Measurements from ENCODE around the gene SUSD4. TPM values are rescaled to one million over a fixed set of nuclear protein-coding genes. Genes with fewer than 3 reads are reported as not detected.

The SUSD4 gene
- total RNA-seq, 3 donors from 2014 or later: 0.43 to 0.79 (median 0.77) TPM

DNA sequence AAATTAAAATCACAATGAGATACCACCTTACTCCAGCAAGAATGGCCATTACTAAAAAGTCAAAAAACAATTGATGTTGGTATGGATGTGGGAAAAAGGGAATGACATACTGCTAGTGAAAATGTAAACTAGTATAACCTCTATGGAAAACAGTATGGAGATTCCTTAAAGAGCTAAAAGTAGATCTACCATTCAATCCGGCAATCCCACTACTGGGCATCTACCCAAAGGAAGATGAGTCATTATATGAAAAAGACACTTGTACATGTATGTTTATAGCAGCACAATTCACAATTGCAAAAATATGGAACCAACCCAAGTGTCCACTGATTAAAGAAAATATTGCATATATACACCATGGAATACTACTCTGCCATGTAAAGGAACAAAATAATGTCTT, 37.2 kb downstream of the SUSD4 start:
- Histone ChIP-seq H3K36me3 (ENCODE audit: low read depth) (no peaks in the 10 kb centered on the region), H3K4me3 (no peak overlapping the region), H3K4me1 (ENCODE audit: low read depth) (no peaks in the 10 kb centered on the region), H3K9me3 (no peaks in the 10 kb centered on the region)
- intact Hi-C loops (cut with DNase I, micrococcal nuclease): no loop called here
- TF ChIP-seq, protein P1, sequence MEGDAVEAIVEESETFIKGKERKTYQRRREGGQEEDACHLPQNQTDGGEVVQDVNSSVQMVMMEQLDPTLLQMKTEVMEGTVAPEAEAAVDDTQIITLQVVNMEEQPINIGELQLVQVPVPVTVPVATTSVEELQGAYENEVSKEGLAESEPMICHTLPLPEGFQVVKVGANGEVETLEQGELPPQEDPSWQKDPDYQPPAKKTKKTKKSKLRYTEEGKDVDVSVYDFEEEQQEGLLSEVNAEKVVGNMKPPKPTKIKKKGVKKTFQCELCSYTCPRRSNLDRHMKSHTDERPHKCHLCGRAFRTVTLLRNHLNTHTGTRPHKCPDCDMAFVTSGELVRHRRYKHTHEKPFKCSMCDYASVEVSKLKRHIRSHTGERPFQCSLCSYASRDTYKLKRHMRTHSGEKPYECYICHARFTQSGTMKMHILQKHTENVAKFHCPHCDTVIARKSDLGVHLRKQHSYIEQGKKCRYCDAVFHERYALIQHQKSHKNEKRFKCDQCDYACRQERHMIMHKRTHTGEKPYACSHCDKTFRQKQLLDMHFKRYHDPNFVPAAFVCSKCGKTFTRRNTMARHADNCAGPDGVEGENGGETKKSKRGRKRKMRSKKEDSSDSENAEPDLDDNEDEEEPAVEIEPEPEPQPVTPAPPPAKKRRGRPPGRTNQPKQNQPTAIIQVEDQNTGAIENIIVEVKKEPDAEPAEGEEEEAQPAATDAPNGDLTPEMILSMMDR (IDR thresholded peaks at IDR 0.05): no peak
- ATAC-seq (no peak), DNase-seq (no peak)

DNA sequence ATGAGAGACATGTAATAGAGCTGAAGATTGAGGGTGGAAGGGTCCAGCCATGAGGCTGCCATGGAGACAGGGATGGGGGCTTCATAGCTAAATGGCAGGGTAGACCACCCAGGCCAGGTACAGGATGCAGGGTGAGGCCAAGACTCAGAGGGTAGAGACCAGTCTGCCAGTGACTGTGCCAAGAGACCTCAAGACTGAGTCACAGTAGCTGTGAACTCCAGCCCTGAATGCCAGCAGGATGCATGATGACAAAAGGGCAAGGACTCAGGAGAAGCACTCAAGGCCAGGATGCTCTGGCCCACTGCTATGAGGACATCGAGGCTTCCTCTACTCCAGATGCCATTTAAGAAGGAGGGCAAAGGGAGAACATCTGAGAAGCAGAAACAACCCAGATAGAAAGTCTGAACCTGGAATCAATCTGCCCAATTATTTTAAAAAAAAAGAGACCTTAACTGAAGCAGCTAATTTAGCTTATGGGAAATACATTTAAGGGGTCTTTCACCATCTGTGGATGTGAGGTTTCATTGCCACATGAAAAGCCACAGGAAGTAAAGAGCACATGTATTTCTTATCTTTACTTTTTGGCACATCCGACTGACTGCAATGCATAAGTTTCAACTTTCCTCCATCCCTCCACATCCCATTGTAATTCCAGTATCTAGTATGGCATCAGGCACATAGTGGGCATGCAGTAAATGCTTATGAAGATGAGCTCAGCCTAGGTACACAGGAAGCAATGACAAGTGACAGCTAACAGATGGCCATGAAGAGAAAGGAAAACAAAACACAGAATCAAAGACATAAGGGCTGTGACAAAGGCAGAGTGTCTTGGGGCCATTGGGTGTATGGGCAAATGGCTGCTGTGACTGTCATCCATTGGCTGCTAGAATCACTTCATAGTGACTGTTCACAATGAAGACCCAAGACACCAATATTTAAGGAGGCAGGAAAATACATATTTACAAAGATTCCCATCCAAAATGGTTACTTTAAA, 40.2 kb downstream of the SUSD4 start:
- ATAC-seq (no peak), DNase-seq (no peak)
- Histone ChIP-seq H3K4me3 (no peak overlapping the region), H3K9me3 (no peaks in the 10 kb centered on the region), H3K4me1 (ENCODE audit: low read depth) (no peaks in the 10 kb centered on the region), H3K36me3 (ENCODE audit: low read depth) (no peaks in the 10 kb centered on the region)
- intact Hi-C loops (cut with DNase I, micrococcal nuclease): no loop called here
- TF ChIP-seq, protein P1 (IDR thresholded peaks at IDR 0.05): no peak

DNA sequence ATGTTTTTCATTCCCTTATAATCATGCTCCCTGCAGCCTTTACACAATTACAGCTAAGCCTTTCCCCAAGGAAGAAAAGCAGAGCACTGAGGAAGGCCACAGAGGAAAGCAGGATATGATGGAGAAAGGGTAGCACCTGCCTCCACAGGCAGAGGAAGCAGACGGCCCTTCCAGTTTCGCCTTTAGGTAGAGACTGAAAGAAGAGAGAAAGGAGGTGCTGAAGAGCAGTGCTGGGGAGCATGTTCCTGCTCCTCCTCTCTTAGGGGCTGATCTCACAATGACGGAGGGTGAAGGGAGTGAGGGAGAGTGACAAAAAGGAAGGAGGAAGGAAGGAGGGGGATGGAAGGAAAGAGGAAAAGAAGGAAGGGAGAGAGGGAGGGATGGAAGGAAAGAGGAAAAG, 41.1 kb downstream of the SUSD4 start:
- ATAC-seq (no peak), DNase-seq (no peak)
- Histone ChIP-seq H3K4me3 (no peak overlapping the region), H3K36me3 (ENCODE audit: low read depth) (no peaks in the 10 kb centered on the region), H3K9me3 (no peaks in the 10 kb centered on the region), H3K4me1 (ENCODE audit: low read depth) (no peaks in the 10 kb centered on the region)
- intact Hi-C loops (cut with DNase I, micrococcal nuclease): no loop called here
- TF ChIP-seq, protein P1 (IDR thresholded peaks at IDR 0.05): no peak

DNA sequence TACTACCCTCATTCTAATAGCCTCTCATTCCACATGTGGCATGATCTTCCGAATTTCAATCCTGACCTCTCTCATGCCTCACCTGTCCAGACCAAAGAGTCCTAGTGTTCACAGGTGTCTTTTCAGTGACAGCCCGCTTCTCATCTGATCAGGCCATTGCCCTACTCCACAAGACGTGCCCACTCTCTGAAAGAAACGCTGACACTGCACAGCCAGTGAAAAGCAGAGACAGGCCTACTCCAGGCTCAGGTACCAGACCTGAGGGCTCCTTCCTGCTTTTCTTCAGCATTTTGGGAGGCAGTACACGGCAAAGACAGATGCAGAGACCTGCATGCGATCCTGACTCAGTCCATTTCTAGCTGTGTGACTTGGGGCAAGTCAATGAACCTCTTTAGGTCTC, 43.0 kb downstream of the SUSD4 start:
- Histone ChIP-seq H3K4me1 (ENCODE audit: low read depth) (no peaks in the 10 kb centered on the region), H3K4me3 (no peak overlapping the region), H3K9me3 (no peaks in the 10 kb centered on the region), H3K36me3 (ENCODE audit: low read depth) (no peaks in the 10 kb centered on the region)
- DNase-seq (no peak), ATAC-seq (no peak)
- TF ChIP-seq, protein P1 (IDR thresholded peaks at IDR 0.05): no peak
- intact Hi-C loops (cut with DNase I, micrococcal nuclease): no loop called here

DNA sequence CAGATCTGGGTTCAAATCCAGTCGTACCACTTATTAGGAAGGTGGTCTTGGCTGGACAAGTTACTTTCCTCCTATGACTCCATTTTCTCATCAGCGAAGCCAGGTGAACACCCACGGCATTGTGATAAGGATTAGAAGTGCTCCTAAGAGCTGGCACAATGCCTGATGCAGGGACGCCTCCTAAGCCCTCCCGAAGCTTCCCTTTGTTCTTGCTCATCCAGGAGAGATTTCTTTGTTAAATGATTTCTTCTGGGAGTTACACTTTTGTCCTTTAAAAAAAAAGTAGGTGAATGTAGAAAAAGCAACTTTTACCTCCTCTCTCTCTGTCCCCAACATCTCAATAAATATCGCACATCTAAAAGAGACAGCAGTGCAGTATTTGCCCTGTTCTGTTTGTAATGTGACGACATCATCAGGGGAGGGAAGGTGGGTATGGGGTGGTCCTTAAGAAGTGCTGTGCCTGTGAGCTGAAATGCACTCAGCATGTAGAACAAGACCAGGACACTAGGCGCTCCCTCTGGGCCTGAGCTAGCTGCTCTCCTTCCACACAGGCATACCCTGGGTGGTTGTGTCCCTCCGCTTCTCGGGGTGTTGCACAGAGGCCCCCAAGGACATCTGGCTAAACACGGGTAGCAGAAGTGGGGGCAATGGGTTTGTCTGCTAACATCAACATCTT, 43.9 kb downstream of the SUSD4 start:
- TF ChIP-seq, protein P1 (IDR thresholded peaks at IDR 0.05): no peak
- Histone ChIP-seq H3K4me3 (no peak overlapping the region), H3K4me1 (ENCODE audit: low read depth) (no peaks in the 10 kb centered on the region), H3K36me3 (ENCODE audit: low read depth) (no peaks in the 10 kb centered on the region), H3K9me3 (no peaks in the 10 kb centered on the region)
- no peak for ATAC-seq
- intact Hi-C loops (cut with DNase I, micrococcal nuclease): no loop called here
- DNase-seq: no peak
